K562 (cell line): Measurements from ENCODE around the gene GNAI2. TPM values are rescaled to one million over a fixed set of nuclear protein-coding genes. Genes with fewer than 3 reads are reported as not detected.

Experiments
- E2F5 ChIP-seq: sonication (generic); formaldehyde crosslinking; IDR thresholded peaks from 2 replicates; pipeline ENCODE4 v1.8.0; 2022; ENCODE audit warnings: mild to moderate bottlenecking, missing genetic modification reagents
- ZNF318 ChIP-seq, 2 experiments: fragments of 450-650 bp; IDR thresholded peaks; 2 replicates each; pipeline ENCODE4 v1.6.1; 2016; ENCODE audit warnings: mild to moderate bottlenecking in 2 of 2, borderline replicate concordance in 1 of 2, low read depth in 1 of 2, moderate library complexity in 1 of 2
- polyA plus RNA-seq, 8 experiments: library from polyadenylated mRNA; depleted of rRNA in 4 of 8; stranded (reverse) in 5 of 8; unstranded in 3 of 8; fragments of >200 nt; fragmentation: Nextera tagmentation in 2 of 8; fragmentation: Illumina TruSeq in 1 of 8; extraction: Ambion mirVana in 2 of 8; extraction: Trizol in 1 of 8; gene quantifications; 2 replicates each; pipeline versions ENCODE4 v1.2.1 to v1.2.3, GENCODE V29; 2011 to 2014; ENCODE audit warnings: inconsistent platforms in 1 of 8, missing spikeins in 1 of 8
- total RNA-seq, 7 experiments: library from RNA; depleted of rRNA in 6 of 7; stranded (reverse); fragments of >200 nt in 6 of 7; fragmentation: Illumina TruSeq in 2 of 7; extraction: Trizol in 2 of 7; gene quantifications; 2 replicates each; pipeline versions ENCODE4 v1.2.1 to v1.2.3, GENCODE V29; 2011 to 2021; ENCODE audit warnings: low replicate concordance in 1 of 7

The GNAI2 gene
- total and polyA plus RNA-seq, 9 of the 15 experiments (the other 6 are each of a cell fraction or from before 2014, with no cell fraction given) = 1.1 to 72.2 (median 42.7) TPM

- TF ChIP-seq ZNF318 (IDR thresholded peaks at IDR 0.05; ENCODE audit: borderline replicate concordance in 1 of 2, low read depth in 1 of 2) (no peak), E2F5 (CRISPR knock-in tag) (no peak)
Measured at GRCh38 chr3:50242381-50242770, 6.4 kb downstream of the GNAI2 start (continued).
